B cell (primary cell): Measurements from ENCODE around the gene LRRIQ3. TPM values are rescaled to one million over a fixed set of nuclear protein-coding genes. Genes with fewer than 3 reads are reported as not detected.

Experiments used
- ATAC-seq: fragments of 200-7000 bp; cut with Tn5 transposase; one replicate; pipeline ENCODE4 v1.10.0; 2021; ENCODE audit warnings: low read depth, mild to moderate bottlenecking, moderate number of reproducible peaks, moderate library complexity
- CTCF ChIA-PET: fragments of 350-600 bp; sonication (Branson Sonifier 250); formaldehyde crosslinking; loops from one replicate; lab custom pipeline; 2021; ENCODE audit warnings: antibody characterized with exemption, inconsistent platforms; lab: Charles Lee
- POLR2A ChIA-PET: fragments of 350-600 bp; sonication (Branson Sonifier 250); formaldehyde crosslinking; loops from one replicate; lab custom pipeline; 2021; ENCODE audit warnings: antibody characterized with exemption; lab: Charles Lee
- DNase-seq: peaks from one replicate; pipeline ENCODE4 v3.0.0; 2013
- H2AFZ ChIP-seq: 2 replicates; pipeline ENCODE4 v1.6.1; 2012; ENCODE audit warnings: mild to moderate bottlenecking, low read depth, low read length; ENCODE audit not compliant: insufficient read depth, poor library complexity, severe bottlenecking
- H3K27ac ChIP-seq, 2 donors: 1 replicate in 1 of 2; 2 replicates in 1 of 2; pipeline ENCODE4 v1.5.1; 2012 to 2013; ENCODE audit warnings: low read length in 2 of 2, mild to moderate bottlenecking in 2 of 2, moderate library complexity in 1 of 2
- H3K27me3 ChIP-seq, 4 experiments: fragments of 200-600 bp in 1 of 4; sonication (generic) in 1 of 4; replicated peaks in 1 of 4; 1 replicate in 2 of 4; 2 replicates in 2 of 4; pipeline versions ENCODE4 v1.6.1 to v1.7.0; 2013 to 2016; ENCODE audit warnings: low read length in 3 of 4, mild to moderate bottlenecking in 2 of 4, mixed read lengths in 1 of 4, moderate library complexity in 1 of 4; ENCODE audit not compliant: insufficient read depth in 4 of 4, control insufficient read depth in 3 of 4; ENCODE audit errors: control extremely low read depth in 1 of 4
- H3K36me3 ChIP-seq, 2 experiments: replicated peaks in 1 of 2; 1 replicate in 1 of 2; 2 replicates in 1 of 2; pipeline versions ENCODE4 v1.6.1 to v1.7.1; 2013; ENCODE audit warnings: low read length in 1 of 2; ENCODE audit not compliant: insufficient read depth in 2 of 2, control insufficient read depth in 1 of 2; ENCODE audit errors: control extremely low read depth in 1 of 2, extremely low read depth in 1 of 2
- H3K4me1 ChIP-seq, 2 donors: fragments of 200-600 bp in 1 of 2; sonication (generic) in 1 of 2; 1 replicate in 1 of 2; 2 replicates in 1 of 2; pipeline versions ENCODE4 v1.5.1 to v1.6.1; 2013 to 2017; ENCODE audit warnings: low read length in 2 of 2; ENCODE audit not compliant: control insufficient read depth in 2 of 2, insufficient read depth in 2 of 2
- H3K4me2 ChIP-seq: replicated peaks from 2 replicates; pipeline ENCODE3; 2012; ENCODE audit warnings: mild to moderate bottlenecking, low read depth, low read length; ENCODE audit not compliant: poor library complexity, severe bottlenecking
- H3K4me3 ChIP-seq, 5 experiments: fragments of 200-600 bp in 1 of 5; sonication (generic) in 1 of 5; 1 replicate in 3 of 5; 2 replicates in 2 of 5; pipeline versions ENCODE4 v1.5.1 to v1.7.0; 2011 to 2016; ENCODE audit warnings: low read length in 4 of 5, mild to moderate bottlenecking in 4 of 5, low read depth in 2 of 5, control low read depth in 1 of 5, moderate library complexity in 1 of 5; ENCODE audit not compliant: insufficient read depth in 1 of 5; ENCODE audit errors: control extremely low read depth in 1 of 5, extremely low read depth in 1 of 5
- H3K79me2 ChIP-seq: fragments of 200-600 bp; sonication (generic); one replicate; pipeline ENCODE4 v1.6.0; 2016; ENCODE audit warnings: low read length; ENCODE audit not compliant: control insufficient read depth, insufficient read depth
- H3K9ac ChIP-seq: fragments of 200-600 bp; sonication (generic); 2 replicates; pipeline ENCODE4 v1.6.1; 2017; ENCODE audit warnings: mild to moderate bottlenecking, low read length, moderate library complexity
- H3K9me3 ChIP-seq, 3 donors: one replicate each; pipeline versions ENCODE4 v1.6.1 to v1.7.1; 2013; ENCODE audit warnings: low read length in 2 of 3; ENCODE audit not compliant: control insufficient read depth in 2 of 3, insufficient read depth in 1 of 3; ENCODE audit errors: control extremely low read depth in 1 of 3
- H4K20me1 ChIP-seq: 2 replicates; pipeline ENCODE4 v1.6.0; 2012; ENCODE audit warnings: mild to moderate bottlenecking, low read length; ENCODE audit not compliant: insufficient read depth, control insufficient read depth, poor library complexity, severe bottlenecking
- H3K27ac Mint-ChIP-seq: one replicate; pipeline ENCODE4 v1.8.0; 2021; ENCODE audit warnings: mixed read lengths
- H3K27me3 Mint-ChIP-seq: one replicate; pipeline ENCODE4 v1.8.0; 2021; ENCODE audit warnings: mixed read lengths
- H3K4me1 Mint-ChIP-seq: one replicate; pipeline ENCODE4 v1.8.0; 2021; ENCODE audit warnings: mixed read lengths
- H3K4me3 Mint-ChIP-seq: one replicate; pipeline ENCODE4 v1.8.0; 2021; ENCODE audit warnings: mixed read lengths
- H3K9me3 Mint-ChIP-seq: one replicate; pipeline ENCODE4 v1.8.0; 2022; ENCODE audit warnings: mixed read lengths; ENCODE audit not compliant: insufficient read depth
- EZH2 ChIP-seq: IDR thresholded peaks from 2 replicates; pipeline ENCODE4 v1.6.1; 2012; ENCODE audit warnings: borderline replicate concordance, low read depth, mild to moderate bottlenecking, moderate library complexity, low read length; ENCODE audit not compliant: insufficient read depth, poor library complexity, severe bottlenecking
- WGBS: methylation state at CpG from one replicate; pipeline ENCODE4 v1.1.5; 2013; ENCODE audit warnings: missing lambda C conversion rate; ENCODE audit not compliant: insufficient coverage; 5-methylcytosine and 5-hydroxymethylcytosine counted together
- intact Hi-C: fragments of 100-400 bp; cut with micrococcal nuclease; formaldehyde crosslinking; loops from one replicate; pipeline ENCODE4 v1.10.0; 2022
- polyA plus RNA-seq: library from polyadenylated mRNA; depleted of rRNA; stranded (reverse); fragments of >200 nt; gene quantifications from 2 replicates; pipeline ENCODE4 v1.2.3, GENCODE V29; 2012
- total RNA-seq, 2 donors: library from RNA; stranded (reverse); fragments of 120-200 nt in 1 of 2; gene quantifications; 1 replicate in 1 of 2; 2 replicates in 1 of 2; pipeline versions ENCODE4 v1.2.3 to v1.2.4, GENCODE V29; 2013 to 2022
- TF ChIP-seq, protein P1 (sequence below): fragments of 200-600 bp; IDR thresholded peaks from one replicate; pipeline ENCODE4 v1.8.0; 2022; ENCODE audit warnings: antibody characterized with exemption, mild to moderate bottlenecking

Gene LRRIQ3
- total and polyA plus RNA-seq, 2 donors (not counting 1 experiment from before 2014, with no cell fraction given), result 1.1 to 2.2 TPM

- H3K9me3 Mint-ChIP-seq, result no peaks in the 10 kb centered on the region
- CTCF ChIA-PET, result no interaction called here
- H3K27ac Mint-ChIP-seq, result no peak overlapping the region
Observed at GRCh38 chr1:74237787-74238186, 39.8 kb upstream of the LRRIQ3 start.

GRCh38 chr1:74237035-74237434, 39.1 kb upstream of the LRRIQ3 start:
- Mint-ChIP-seq H3K9me3 (no peaks in the 10 kb centered on the region), H3K27ac (no peak overlapping the region), H3K4me3 (no peak overlapping the region), H3K4me1 (no peaks in the 10 kb centered on the region), H3K27me3 (no peaks in the 10 kb centered on the region)
- Histone ChIP-seq H3K79me2 (no peaks in the 10 kb centered on the region), H3K4me2 (no peak overlapping the region), H3K27ac (no peak overlapping the region), H2AFZ (no peak overlapping the region), H3K27me3 (no peaks in the 10 kb centered on the region), H3K9me3 (no peaks in the 10 kb centered on the region), H3K4me1 (no peaks in the 10 kb centered on the region), H3K36me3 (no peaks in the 10 kb centered on the region), H4K20me1 (no peaks in the 10 kb centered on the region), H3K9ac (no peak overlapping the region), H3K4me3 (no peak overlapping the region)
- ChIA-PET POLR2A (no interaction called here), CTCF (no interaction called here)
- intact Hi-C loops, result no loop called here
- WGBS, result no CpG with 5 or more reads among the region's 1 CpG
- ATAC-seq, result no peak
- TF ChIP-seq EZH2, result no peak
- TF ChIP-seq, protein P1, sequence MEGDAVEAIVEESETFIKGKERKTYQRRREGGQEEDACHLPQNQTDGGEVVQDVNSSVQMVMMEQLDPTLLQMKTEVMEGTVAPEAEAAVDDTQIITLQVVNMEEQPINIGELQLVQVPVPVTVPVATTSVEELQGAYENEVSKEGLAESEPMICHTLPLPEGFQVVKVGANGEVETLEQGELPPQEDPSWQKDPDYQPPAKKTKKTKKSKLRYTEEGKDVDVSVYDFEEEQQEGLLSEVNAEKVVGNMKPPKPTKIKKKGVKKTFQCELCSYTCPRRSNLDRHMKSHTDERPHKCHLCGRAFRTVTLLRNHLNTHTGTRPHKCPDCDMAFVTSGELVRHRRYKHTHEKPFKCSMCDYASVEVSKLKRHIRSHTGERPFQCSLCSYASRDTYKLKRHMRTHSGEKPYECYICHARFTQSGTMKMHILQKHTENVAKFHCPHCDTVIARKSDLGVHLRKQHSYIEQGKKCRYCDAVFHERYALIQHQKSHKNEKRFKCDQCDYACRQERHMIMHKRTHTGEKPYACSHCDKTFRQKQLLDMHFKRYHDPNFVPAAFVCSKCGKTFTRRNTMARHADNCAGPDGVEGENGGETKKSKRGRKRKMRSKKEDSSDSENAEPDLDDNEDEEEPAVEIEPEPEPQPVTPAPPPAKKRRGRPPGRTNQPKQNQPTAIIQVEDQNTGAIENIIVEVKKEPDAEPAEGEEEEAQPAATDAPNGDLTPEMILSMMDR, result no peak
- no peak for DNase-seq

More at GRCh38 chr1:74237787-74238186, 39.8 kb upstream of the LRRIQ3 start:
- no peaks in the 10 kb centered on the region for H3K36me3 ChIP-seq
- no peak overlapping the region for H3K27ac ChIP-seq
- Mint-ChIP-seq H3K4me1 (no peaks in the 10 kb centered on the region), H3K27me3 (no peaks in the 10 kb centered on the region), H3K4me3 (no peak overlapping the region)
- H3K4me2 ChIP-seq, result no peak overlapping the region
- no peaks in the 10 kb centered on the region for H3K27me3 ChIP-seq
- no peak overlapping the region for H3K9ac ChIP-seq
- POLR2A ChIA-PET, result no interaction called here
- no peak overlapping the region for H2AFZ ChIP-seq
- no peaks in the 10 kb centered on the region for H3K79me2 ChIP-seq
- H4K20me1 ChIP-seq, result no peaks in the 10 kb centered on the region
- H3K4me1 ChIP-seq, result no peaks in the 10 kb centered on the region
- ATAC-seq (no peak), DNase-seq (no peak)
- WGBS, result no CpG with 5 or more reads among the region's 4 CpGs
- H3K4me3 ChIP-seq, result no peak overlapping the region
- intact Hi-C loops, result no loop called here
- TF ChIP-seq, protein P1, result no peak
- TF ChIP-seq EZH2, result no peak
- H3K9me3 ChIP-seq, result no peaks in the 10 kb centered on the region
